HG02571 (cell line): ENCODE data around the gene TRAF7.

Experiments
- ATAC-seq: cut with Tn5 transposase; IDR thresholded peaks from one replicate; pipeline ENCODE4 v1.9.1; 2021; ENCODE audit warnings: mild to moderate bottlenecking, moderate library complexity; ENCODE audit not compliant: unreplicated experiment

TRAF7 gene

GRCh38 chr16:2180962-2181923, 25.7 kb downstream of the TRAF7 start:
- ATAC-seq, result no peak

GRCh38 chr16:2181952-2182351, 26.4 kb downstream of the TRAF7 start:
- no peak for ATAC-seq

DNA sequence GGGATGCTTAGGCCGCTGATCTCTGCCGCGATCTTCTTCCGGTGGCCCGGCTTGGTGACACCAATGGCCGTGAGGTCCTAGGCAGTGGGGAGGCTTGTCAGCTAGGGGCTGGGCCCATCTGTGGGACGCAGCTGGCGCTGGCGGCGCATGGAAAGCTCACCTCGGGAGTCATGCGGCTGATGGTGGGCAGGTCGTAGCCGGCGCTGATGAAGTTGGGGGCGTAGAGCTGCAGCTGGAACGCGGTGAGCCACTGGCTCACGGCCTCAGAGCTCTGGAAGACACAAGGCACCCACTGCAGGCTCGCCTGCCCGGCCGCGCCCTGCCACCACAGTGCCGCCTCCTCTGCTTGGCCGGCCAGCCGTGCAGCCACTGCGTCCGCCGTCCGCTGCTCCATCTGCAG, 28.1 kb downstream of the TRAF7 start:
- no peak for ATAC-seq

- ATAC-seq, result no peak
Measured at GRCh38 chr16:2184346-2184745, 28.8 kb downstream of the TRAF7 start.

DNA sequence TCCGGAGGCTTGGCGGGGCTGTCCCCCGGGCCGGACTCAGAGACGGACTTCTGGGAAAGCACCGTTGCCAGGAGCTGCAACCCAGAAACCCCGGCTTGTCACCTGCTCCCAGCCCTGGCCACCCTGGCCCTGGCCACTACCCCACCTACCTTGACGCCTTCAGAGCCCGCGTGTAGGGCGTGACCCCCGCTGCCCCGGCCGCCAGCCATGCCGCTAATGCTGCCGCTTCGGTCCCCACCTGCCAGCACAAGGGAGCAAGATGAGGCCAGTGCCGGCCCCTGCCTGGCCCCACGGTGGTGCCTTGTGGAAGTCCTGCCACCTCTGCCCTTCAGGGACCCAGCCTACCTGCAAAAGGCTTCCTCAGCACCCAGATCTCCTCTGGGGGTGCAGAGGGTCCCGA, 29.4 kb downstream of the TRAF7 start:
- ATAC-seq, result no peak

GRCh38 chr16:2186064-2186463, 30.5 kb downstream of the TRAF7 start:
- no peak for ATAC-seq

GRCh38 chr16:2186505-2186904, 30.9 kb downstream of the TRAF7 start:
- ATAC-seq, result no peak

GRCh38 chr16:2187212-2187611, 31.6 kb downstream of the TRAF7 start:
- no peak for ATAC-seq

DNA sequence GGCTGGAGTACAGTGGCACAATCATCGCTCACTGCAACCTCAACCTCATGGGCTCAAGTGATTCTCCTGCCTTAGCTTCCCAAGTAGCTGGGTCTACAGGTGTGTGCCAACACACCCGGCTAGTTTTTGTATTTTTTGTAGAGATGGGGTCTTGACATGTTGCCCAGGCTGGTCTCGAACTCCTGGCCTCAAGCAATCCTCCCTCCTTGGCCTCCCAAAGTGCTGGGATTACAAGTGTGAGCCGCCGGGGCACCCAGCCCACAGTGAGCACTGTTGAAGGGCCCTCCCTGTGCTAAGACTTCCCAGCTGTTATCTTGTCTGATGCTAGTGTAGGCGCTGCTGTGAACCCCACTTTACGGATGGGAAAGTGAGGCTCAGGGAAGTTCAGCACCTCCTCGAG, 32.8 kb downstream of the TRAF7 start:
- ATAC-seq, result no peak

DNA sequence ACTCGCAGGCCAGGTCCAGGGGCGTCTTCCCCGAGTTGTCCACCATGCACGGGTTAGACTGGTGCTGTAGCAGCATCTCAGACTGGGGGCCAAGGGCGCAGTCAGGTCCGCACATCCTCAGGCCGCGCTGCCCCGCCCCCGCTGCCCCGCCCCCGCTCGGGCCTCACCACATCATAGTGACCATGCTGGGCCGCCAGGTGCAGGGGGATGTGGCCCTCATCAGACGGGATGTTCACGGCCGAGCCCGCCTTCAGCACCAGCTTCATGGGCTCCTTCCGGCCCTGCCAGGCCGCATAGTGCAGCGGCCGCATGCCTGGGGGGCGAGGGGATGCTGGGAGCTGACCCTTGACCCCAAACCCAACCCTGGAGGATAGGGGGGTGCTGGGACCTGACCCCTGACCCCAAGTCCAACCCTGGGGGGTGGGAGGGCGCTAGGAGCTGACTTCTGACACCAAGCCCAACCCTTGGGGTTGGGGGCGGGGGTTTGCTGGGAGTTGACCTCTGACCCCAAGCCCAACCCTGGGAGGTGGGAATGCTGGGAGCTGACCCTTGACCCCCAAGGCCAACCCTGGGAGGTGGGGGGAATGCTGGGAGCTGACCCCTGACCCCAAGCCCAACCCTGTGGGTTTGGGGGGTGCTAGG, 33.8 kb downstream of the TRAF7 start:
- no peak for ATAC-seq

DNA sequence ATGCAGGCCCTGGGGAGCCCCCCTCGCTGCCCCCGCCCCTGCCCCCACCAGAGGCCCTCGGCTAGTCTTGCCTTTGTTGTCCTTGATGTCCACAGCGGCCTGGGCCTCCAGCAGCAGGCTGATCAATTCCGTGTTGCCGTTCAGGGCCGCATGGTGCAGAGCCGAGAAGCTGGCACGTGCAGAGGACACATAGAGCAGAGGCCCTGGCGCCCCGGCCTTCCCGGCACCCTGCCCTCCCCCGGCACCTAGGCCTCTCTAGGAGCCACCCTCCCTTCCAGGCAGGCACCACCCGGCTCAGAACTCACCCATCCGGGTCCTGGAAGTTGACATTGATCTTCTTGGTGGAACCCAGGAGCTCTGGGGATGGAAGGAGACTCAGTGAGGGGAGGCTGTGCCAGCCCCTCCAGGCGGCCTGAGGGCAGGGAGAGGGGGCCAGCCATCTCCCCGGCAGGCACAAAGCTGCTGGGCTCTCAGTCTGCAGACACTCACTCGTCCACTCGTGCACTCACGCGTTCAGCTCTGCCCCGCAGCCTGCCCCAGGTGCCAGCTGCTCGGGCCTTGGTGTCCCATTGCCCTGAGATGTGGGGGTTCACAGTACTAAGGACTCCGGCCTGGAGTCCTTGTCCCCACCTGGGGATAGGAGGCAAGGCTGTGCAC, 34.5 kb downstream of the TRAF7 start:
- no peak for ATAC-seq

DNA sequence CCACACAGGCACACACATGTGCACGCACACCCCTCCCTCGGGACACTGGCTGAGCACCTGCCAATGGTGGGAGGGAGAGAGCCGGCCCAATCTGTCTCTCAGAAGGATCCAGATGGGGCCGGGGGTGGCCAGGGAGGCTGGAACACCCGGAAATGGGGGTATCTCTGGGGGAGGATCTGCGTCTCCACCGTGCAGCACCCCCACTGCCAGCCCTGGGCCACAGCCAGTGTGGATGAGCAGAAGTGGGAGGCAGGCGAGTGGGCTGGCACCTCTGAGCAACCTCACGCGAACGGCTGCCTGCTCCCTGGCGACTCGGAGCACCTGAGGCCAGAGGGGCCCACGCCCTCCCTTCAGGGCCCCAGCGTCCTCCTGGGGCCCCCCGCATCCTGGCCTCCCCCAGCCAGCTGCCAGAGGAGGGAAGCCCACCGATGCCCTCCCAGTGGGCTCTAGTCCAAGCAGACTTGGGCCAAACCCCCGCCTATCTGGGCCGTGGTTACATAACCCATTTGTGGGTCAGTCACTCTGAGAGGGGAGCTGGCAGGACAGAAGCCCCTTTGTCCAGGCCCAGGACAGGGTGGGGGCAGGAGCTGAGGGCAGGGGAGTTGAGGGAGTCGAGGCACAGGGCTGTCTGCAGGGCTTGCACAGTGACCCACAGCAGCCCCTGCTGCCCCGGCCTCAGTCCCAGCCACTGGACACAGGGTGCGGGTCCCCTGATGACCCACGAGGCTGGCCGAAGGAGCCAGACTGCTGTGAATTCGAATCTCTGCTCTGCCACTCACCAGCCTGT, 35.3 kb downstream of the TRAF7 start:
- no peak for ATAC-seq

DNA sequence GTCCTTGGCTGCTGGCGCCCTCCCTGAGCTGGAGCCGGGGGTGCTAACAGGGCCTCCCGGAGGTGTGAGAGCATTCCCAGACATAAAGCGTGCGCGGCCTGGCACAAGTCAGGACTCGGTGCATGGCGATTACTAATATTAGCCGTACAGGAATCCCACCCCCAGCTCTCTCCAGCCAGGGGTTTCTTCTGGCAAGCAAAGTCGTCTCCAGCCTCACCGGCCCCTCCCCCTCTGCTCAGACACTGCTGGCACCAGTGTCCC, 35.8 kb downstream of the TRAF7 start:
- no peak for ATAC-seq

- no peak for ATAC-seq
Measured at GRCh38 chr16:2194166-2194834, 38.7 kb downstream of the TRAF7 start.

DNA sequence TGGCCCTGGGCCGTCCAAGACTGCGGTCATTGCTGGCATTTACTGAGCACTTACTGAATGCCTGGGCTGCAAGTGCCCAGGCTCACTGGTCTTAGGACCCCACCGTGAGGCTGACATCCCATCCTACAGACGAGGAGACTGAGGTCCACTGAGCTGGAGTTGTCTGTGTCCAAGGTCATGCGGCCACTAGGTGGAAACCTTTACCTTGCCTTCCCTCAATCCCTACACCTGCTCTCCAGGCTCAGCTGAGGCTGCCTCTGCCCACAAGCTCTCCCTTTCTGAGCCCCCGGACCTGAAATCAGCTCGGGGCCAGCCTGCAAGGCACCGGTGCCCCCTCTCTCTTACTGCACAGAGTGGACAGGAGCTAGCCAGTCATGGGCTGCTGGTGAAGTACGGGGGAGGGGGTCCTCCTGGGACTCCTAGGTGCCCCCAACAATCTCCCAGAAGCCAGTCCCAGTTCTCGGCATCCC, 39.3 kb downstream of the TRAF7 start:
- ATAC-seq, result no peak

GRCh38 chr16:2195322-2196161, 40.0 kb downstream of the TRAF7 start:
- ATAC-seq, result no peak

DNA sequence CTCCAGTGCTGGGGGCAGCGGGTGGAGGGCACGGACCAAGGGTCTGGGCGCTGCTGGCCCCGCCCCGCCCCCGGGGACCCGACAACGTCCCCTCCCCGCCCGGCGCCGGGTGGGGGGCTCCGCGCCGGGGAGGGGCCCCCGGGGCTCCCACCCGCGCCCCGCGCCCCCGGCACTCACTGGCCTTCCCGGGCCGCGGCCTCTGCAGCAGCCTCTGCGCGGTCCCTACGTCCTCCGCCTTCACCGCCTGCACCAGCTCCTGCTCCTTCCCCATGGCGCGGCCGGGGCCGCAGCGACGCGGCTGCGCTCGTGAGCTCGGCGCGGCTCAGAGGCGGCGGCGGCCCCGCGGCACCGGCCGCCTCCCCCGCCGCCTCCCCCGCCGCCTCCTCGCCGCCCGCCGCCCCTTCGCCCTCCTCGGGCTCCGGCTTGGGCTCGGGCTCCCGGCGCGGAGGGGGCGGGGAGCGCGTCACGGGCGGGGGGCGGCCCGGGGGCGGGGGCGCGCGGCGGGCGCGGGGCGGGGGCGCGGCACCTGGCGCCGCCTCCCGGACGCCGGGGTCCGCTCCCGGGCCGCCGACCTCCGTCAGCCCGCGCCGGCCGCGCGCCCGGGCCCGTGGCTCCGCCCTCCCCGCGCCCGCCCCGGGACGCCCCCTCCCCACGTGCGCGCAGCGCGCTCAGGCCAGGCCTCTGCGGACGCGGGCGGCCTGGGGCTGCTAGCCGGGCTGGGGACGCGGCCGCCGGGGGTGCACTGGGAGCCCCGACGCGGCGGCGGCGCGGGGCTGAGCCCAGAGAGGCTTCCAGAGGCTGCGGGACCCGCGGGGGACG, 40.8 kb downstream of the TRAF7 start, which contains the start of gene CASKIN1:
Gene CASKIN1, minus strand, starts transcription at position 444 of the 819 bp plus-strand sequence. Its CDS starts 173 bp downstream, at position 271.
- ATAC-seq, result no peak

DNA sequence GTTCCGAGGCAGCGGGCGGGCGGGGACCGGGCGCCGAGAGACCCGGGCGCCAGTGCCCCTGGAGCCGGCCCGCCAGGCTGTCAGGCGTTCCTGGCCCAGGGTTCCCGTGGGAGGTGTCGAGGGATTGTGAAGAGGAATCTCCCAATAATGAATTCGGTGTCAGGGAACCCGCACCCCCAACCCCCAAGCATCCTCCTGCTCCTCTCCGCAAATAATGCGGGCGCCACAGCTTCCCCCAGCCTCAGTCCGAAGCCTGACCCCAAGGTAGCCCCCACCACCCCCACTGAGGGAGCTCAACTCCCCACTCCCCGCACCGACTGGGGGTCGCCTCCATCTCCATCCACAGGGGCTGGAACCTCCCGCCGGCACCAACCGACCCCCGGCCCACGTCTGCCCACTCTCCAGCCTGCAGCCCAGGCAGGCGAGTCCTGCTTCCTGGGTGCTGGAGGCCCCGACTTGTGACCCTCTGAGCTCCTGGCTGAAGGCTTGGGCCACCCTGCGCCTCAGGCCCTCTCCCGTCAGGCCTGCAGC, 41.5 kb downstream of the TRAF7 start:
- no peak for ATAC-seq
